Subcutaneous adipose tissue (tissue), 4 donors: ENCODE measurements around the gene RPA1. TPM values are rescaled to one million over a fixed set of nuclear protein-coding genes. Genes with fewer than 3 reads are reported as not detected.

Experiments used
- total RNA-seq, 4 donors: library from RNA; depleted of rRNA; stranded (reverse); fragments of >200 nt; gene quantifications; one replicate each; pipeline ENCODE4 v1.1.0, GENCODE V29; 2016
- TF ChIP-seq, protein P1 (sequence below): fragments of 450-650 bp; IDR thresholded peaks from one replicate; pipeline ENCODE4 v1.5.1; 2016; ENCODE audit warnings: low read depth, mild to moderate bottlenecking, control low read depth, antibody characterized with exemption, moderate library complexity

Gene RPA1
- total RNA-seq, 4 donors from 2014 or later: 29.3 to 34.3 (median 31.1) TPM

DNA sequence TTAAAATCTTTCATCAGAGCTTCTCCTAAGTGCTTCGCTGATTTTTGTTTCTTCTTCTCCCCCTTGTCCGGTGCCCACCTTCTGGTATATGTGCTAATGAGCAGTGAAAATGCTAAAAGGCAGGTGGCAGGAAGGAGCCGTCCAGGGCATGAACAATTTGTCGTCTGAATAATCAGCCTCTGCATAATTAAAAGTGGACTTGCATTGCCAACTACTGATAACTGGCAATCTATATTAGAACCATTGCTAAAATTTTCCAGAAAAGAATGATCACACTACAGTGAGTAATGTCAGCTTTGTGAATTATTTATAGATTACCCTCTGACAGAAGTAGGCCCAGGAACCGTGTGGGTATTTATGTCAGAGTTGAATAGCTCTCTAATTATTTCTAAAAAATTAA lies 39.9 kb upstream of the RPA1 start:
- TF ChIP-seq, protein P1, sequence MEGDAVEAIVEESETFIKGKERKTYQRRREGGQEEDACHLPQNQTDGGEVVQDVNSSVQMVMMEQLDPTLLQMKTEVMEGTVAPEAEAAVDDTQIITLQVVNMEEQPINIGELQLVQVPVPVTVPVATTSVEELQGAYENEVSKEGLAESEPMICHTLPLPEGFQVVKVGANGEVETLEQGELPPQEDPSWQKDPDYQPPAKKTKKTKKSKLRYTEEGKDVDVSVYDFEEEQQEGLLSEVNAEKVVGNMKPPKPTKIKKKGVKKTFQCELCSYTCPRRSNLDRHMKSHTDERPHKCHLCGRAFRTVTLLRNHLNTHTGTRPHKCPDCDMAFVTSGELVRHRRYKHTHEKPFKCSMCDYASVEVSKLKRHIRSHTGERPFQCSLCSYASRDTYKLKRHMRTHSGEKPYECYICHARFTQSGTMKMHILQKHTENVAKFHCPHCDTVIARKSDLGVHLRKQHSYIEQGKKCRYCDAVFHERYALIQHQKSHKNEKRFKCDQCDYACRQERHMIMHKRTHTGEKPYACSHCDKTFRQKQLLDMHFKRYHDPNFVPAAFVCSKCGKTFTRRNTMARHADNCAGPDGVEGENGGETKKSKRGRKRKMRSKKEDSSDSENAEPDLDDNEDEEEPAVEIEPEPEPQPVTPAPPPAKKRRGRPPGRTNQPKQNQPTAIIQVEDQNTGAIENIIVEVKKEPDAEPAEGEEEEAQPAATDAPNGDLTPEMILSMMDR: no peak

DNA sequence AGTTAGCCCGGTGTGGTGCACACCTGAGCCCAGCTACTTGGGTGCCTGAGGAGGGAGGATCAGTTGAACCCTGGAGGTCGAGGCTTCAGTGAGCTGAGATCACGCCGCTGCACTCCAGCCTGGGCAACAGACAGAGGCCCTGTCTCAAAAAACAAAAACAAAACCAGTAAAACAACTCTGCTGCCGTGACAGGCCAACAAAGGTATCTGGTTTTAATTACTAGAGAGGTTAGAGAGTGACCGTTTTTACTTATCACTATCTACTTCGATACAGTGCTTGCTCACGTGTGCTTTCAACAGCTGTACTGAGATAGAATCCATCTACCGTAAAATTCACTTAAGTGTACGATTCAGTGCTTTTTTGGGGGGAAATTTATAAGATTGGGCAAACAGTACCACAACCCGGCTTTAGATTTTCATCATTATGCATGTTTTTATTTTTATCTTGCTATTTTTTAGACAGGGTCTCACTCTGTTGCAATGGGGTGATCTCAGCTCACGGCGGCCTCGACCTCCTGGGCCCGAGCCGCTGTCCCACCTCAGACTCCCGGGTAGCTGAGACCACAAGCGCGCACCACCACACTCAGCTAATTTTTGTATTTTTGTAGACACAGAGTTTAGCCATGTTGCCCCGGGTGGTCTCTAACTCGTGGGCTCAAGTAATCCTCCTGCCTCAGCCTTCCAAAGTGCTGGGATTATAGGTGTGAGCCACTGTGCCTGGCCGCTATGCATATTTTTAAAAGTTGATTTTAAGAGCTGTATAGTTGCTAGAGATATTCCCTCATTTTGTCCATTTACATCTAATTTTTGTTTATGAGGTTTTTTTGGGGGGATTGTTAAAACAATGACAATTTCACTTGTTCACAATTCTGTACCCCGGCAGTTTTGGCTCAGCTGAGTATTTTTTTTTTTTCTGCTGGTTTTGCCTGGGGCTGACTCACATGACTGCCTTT lies 37.0 kb upstream of the RPA1 start:
- TF ChIP-seq, protein P1: no peak

DNA sequence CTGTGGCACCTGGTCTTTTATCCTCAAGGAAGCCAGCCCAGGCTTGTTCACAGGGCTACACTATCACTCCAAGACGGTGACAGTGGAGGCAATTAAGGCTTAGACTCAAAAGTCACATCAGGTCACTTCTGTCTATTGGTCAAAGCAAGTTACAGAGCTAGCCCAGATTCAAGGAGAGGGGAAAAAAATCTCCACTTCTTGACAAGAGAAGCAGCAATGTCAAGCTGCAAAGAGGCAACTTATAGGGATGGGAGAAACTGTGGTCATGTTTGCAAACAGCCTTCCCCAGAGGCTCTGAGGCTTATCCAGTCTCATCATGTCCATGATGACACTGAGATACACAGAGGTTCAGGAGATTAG lies 36.4 kb upstream of the RPA1 start:
- TF ChIP-seq, protein P1: no peak

DNA sequence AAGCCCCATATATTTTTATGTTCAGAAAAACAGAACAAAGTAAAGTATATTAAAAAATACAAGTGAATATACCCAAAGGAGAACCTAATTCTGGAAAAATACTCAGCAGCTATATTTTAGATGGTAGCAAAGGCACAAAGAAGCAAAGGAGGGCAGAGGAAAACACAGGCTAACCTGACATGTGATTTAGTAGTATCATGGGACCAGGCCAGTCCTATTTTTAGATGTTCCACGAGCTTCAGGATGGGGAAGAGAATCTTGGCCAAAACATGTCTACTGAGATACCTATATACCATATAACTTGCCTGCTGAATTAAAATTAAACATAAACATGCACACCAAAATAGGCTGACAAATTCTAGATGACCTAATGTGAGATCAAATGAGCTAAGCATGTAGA lies 33.0 kb upstream of the RPA1 start:
- TF ChIP-seq, protein P1: no peak

DNA sequence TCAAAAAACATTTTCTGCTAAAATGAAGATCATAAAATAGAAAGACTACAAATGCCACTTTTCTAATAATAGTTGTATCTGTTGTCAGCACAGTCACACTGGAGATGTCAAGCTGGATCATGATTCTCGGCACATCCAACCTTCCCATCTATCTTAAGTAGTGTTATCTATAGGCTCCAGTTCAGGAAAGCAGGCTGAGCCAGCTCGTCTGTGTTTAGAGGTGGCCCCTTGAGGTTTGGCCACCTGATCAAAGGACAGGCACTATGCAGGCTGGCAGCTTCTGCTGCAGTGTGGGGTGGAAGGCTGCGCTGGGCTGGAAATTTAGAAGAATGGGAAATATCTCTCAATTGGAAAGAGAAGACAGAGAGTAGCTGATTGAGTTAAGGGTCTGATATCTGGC lies 32.5 kb upstream of the RPA1 start:
- TF ChIP-seq, protein P1: no peak

DNA sequence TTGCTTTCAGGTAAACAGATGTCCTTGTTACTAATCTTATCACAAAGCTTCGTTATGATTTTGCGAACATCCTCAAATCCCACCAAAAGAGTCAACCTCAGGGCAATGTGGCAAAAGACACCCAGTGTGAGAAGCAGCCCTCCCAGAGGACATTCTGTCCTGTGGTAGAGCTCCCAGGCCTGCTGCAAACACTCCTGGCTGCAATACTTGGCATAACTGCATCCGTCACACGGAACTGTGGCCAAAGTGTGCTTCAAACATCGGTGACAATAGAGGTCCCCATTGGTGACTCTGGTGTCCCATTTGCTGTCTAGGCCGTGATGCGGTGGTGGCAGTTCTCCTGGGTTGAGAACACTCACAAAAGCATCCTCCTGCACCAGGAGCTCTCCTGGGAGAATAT lies 29.6 kb upstream of the RPA1 start:
- TF ChIP-seq, protein P1: no peak

DNA sequence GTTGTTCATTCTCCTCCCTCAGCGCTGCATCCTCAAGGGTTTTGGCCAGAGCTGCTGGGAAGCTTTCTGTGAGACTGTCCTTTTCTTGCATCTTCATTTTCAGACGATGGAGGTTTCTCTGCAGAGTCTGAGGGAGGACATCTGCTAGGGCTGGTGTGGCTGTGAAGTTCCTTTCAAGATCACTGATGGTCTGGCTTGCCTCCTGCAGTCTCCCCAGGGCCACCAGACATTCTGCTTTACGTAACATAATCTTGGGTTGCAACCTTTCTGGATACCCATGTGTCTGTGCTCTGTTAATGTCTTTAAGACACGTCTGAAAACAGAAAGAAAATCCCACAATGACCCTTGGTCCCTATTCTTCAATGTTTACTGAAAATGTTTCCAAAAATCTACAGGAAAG lies 29.1 kb upstream of the RPA1 start:
- TF ChIP-seq, protein P1: no peak
